GM20431 (cell line): ENCODE data around the gene ITPR1.

Experiments
- in situ Hi-C: fragments of 300-500 bp; cut with MseI, MboI; formaldehyde crosslinking; loops from one replicate; pipeline ENCODE4 v1.15.0; 2020; ENCODE audit warnings: low sequenced_read_pairs; ENCODE audit not compliant: unreplicated experiment

Gene ITPR1

GRCh38 chr3:4729061-4729973, 236.2 kb downstream of the ITPR1 start:
- in situ Hi-C loops = no loop called here

DNA sequence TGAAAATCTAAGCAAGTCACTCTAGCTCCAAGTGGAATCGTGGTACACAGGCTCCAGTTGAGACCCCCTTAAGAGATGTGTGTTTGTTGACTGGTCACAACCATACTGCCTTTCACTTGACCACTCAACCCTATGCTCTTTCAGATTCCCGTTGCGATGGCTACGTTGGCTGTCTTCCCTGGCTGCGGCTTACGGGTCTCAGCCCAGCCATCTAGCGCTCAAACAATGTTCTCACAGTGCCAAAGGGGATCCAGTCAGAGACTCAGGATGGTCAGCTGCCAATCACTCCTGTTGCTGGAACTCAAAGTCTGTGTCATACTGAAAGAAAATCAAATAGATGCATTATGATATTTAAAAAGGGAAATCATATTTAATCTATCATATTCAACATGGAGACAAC, 237.6 kb downstream of the ITPR1 start:
- in situ Hi-C loops = no loop called here

- in situ Hi-C loops = no loop called here
Observed at GRCh38 chr3:4731543-4732111, 238.5 kb downstream of the ITPR1 start.

DNA sequence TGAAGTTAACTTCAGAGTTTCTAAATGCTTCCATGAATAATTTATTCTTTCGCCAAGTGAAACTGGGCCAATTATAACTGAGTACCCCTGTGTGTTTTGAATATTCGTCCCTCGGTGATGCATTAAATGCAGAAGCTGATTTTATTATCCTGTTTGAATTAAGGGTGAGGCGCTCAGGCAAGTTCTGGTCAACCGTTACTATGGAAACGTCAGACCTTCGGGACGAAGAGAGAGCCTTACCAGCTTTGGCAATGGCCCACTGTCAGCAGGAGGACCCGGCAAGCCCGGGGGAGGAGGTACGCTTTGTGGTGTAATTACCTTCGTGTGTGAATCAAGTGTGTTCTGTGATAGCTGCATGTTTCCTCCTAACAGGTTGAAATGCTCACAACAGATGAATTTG, 239.8 kb downstream of the ITPR1 start:
- in situ Hi-C loops = no loop called here

- in situ Hi-C loops = no loop called here
Observed at GRCh38 chr3:4734454-4734853, 241.3 kb downstream of the ITPR1 start.

- in situ Hi-C loops = no loop called here
Observed at GRCh38 chr3:4735243-4735642, 242.1 kb downstream of the ITPR1 start.

DNA sequence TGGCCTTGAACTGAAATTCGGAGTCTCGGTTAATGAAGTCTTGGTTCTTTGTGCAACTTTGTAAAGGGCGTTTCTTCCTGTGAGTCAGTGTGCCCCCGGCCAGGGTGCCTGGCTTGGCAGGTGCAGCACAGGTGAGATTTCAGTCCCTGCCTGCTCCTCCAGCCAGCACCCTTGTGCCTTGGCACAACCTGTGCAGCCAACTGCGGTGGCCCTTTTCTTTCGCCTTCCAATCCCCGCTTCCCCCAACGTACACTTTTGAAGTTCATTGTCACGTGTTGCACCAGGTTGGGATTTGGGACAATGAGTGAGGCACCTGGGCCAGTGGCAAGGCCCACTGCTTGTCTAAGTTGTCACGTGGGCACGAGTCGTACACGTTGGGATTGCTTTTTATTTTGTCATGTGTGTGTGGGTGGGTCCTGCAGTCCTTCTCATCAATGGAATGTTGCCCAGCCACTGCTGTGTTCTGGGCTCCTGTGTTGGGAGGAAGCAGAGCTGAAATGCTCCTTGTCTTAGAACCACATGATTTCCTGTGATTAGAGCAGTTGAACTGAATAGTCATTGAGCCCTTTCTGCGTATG, 243.2 kb downstream of the ITPR1 start:
- in situ Hi-C loops = no loop called here

- in situ Hi-C loops = no loop called here
Observed at GRCh38 chr3:4738737-4739274, 245.7 kb downstream of the ITPR1 start.

- in situ Hi-C loops = no loop called here
Observed at GRCh38 chr3:4739289-4740236, 246.4 kb downstream of the ITPR1 start.

- in situ Hi-C loops = no loop called here
Observed at GRCh38 chr3:4740397-4741105, 247.4 kb downstream of the ITPR1 start.

DNA sequence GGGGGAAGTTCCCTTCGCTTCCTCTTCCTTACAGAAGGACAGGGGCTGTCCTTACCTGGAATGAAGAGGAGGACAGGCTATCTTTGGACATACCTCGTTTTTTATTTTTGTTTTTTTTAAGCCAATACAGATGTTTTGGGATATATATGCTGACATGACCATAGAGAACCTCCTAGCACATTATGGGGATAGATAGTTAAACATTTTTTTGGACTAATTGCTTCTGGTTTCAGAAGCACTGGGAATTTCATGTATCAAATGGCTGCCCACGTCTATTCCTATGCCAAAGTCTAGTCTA, 247.9 kb downstream of the ITPR1 start:
- in situ Hi-C loops = no loop called here

- in situ Hi-C loops = no loop called here
Observed at GRCh38 chr3:4741404-4742307, 248.5 kb downstream of the ITPR1 start.

- in situ Hi-C loops = no loop called here
Observed at GRCh38 chr3:4742359-4742758, 249.2 kb downstream of the ITPR1 start.

GRCh38 chr3:4743371-4743770, 250.2 kb downstream of the ITPR1 start:
- in situ Hi-C loops = no loop called here

GRCh38 chr3:4744405-4745234, 251.5 kb downstream of the ITPR1 start:
- in situ Hi-C loops = no loop called here

- in situ Hi-C loops = no loop called here
Observed at GRCh38 chr3:4745235-4745610, 252.1 kb downstream of the ITPR1 start.

DNA sequence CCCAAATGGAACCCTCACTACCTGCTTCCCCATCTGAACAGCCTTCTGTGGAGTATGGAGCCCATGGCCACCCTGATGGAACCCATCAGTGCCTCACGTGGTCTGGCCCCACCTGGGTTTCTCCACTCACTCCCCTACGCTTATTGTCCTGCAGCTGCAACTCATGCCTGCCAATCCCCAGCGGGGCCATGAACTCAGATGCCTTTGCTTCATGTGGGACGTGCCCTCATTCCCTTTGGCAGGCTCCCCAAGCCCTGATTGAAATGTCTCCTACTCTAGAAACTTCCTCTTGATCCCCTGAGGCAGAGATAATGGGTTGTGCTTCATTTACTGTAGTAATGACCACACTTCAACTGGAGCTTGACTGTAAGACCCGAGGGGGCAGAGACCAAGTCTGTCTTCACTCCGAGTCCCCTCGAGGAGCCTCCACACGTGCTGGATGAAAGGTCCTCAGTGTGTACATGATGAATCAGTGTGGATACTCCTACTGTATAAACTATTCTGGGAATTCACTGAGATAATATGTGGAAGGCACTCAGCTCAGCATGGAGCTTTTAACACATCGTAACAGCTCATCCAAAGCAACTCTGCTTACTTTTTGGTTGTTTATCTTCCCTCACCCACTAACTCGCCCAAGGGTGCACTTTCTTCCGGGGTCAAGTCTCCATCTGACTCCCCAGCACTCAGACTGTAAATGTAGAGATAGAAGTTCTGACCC, 253.3 kb downstream of the ITPR1 start:
- in situ Hi-C loops = no loop called here
